Heart right ventricle (tissue), 16 donors: ENCODE measurements around the gene AGTR2. TPM values are rescaled to one million over a fixed set of nuclear protein-coding genes. Genes with fewer than 3 reads are reported as not detected.

Experiments used
- ATAC-seq, 8 donors: fragments of 200-7000 bp; cut with Tn5 transposase; one replicate each; pipeline ENCODE4 v1.9.1; 2020; ENCODE audit warnings: mild to moderate bottlenecking in 8 of 8, moderate library complexity in 8 of 8, moderate number of reproducible peaks in 1 of 8
- DNase-seq, 2 donors: peaks; one replicate each; pipeline ENCODE4 v3.0.0-alpha.2; 2020
- H3K27ac ChIP-seq, 10 donors: fragments of 200-600 bp; sonication (generic) in 2 of 10; one replicate each; pipeline versions ENCODE4 v1.5.0 to v1.8.0; 2020 to 2022; ENCODE audit warnings: mild to moderate bottlenecking in 3 of 10
- H3K27me3 ChIP-seq, 7 donors: fragments of 200-600 bp; one replicate each; pipeline ENCODE4 v1.8.0; 2021 to 2022; ENCODE audit warnings: mild to moderate bottlenecking in 2 of 7
- H3K36me3 ChIP-seq, 9 donors: fragments of 200-600 bp; sonication (generic) in 1 of 9; one replicate each; pipeline versions ENCODE4 v1.5.0 to v1.8.0; 2020 to 2022; ENCODE audit warnings: mild to moderate bottlenecking in 2 of 9
- H3K4me1 ChIP-seq, 9 donors: fragments of 200-600 bp; sonication (generic) in 1 of 9; one replicate each; pipeline versions ENCODE4 v1.5.0 to v1.8.0; 2020 to 2022; ENCODE audit warnings: mild to moderate bottlenecking in 4 of 9
- H3K4me3 ChIP-seq, 10 donors: fragments of 200-600 bp; sonication (generic) in 2 of 10; one replicate each; pipeline versions ENCODE4 v1.5.0 to v1.8.0; 2020 to 2022; ENCODE audit warnings: mild to moderate bottlenecking in 7 of 10, moderate library complexity in 2 of 10
- H3K9me3 ChIP-seq, 11 donors: fragments of 200-600 bp in 10 of 11; sonication (generic) in 2 of 11; one replicate each; pipeline versions ENCODE4 v1.5.0 to v1.8.0; 2013 to 2022; ENCODE audit warnings: mild to moderate bottlenecking in 2 of 11, control low read depth in 1 of 11, moderate library complexity in 1 of 11
- CTCF ChIP-seq, 9 donors: fragments of 200-600 bp; sonication (generic) in 2 of 9; IDR thresholded peaks; one replicate each; pipeline versions ENCODE4 v1.5.0 to v1.8.0; 2021 to 2022; ENCODE audit warnings: antibody characterized with exemption in 9 of 9, mild to moderate bottlenecking in 5 of 9, moderate library complexity in 1 of 9
- WGBS, 2 donors: extraction: QIAGEN DNeasy Blood & Tissue Kit; methylation state at CpG; one replicate each; pipeline ENCODE4 v1.1.7; 2013; ENCODE audit warnings: inconsistent platforms in 1 of 2; 5-methylcytosine and 5-hydroxymethylcytosine counted together
- intact Hi-C, 10 donors: fragments of 100-400 bp; cut with DNase I; formaldehyde crosslinking; loops; one replicate each; pipeline versions ENCODE4 v1.11.1 to v1.14.2; 2022
- polyA plus RNA-seq, 2 donors: library from polyadenylated mRNA; stranded (reverse); fragments of 200-250 nt; gene quantifications; one replicate each; pipeline ENCODE4 v1.2.3, GENCODE V29; 2013
- total RNA-seq, 10 donors: library from RNA; stranded (reverse); fragmentation: NEBNext Ultra II Directional in 3 of 10; extraction: Animal tissue kit (Norgen Biotek cat#: 25700) in 3 of 10; gene quantifications; one replicate each; pipeline versions ENCODE4 v1.2.1 to v1.2.4, GENCODE V29; 2021 to 2023
- donor health status: Arrhythmogenic right ventricular cardiomyopathy.
- donor health status: ischemic (EF 13 %, LVEDD 7.1; RV severe dilation, severe dysfunction).
- donor health status: healthy with polysubstance abuse.
- donor health status: DM: no; HTN: yes; CAD: no.
- donor health status: DM: no; HTN: no; CAD: no.
- donor health status: ischemic (EF 25% LVEDD 6.9; RV normal size, moderate dysfunction).
- donor health status: ischemic (EF 25% LVEDD 5.7; RV mildly dilated, moderate dysfunction).
- donor health status: healthy.
- donor health status: DM: yes; HTN: yes; CAD: no.
- donor health status: Ischemic cardiomyopathy.
- donor health status: ischemic (EF 35%, LVEDD 5.7; RV mildly dilated, moderate dysfunction).
- donor health status: nonischemic (EF 11% LVEDD 7.7; RV severe dilation, severe dysfunction).
- donor health status: DM: yes; HTN: yes; CAD: no.
- donor health status: PGD.
- donor health status: ischemic (EF 29% LVEDD 5.4; RV normal size, mild dysfunction).
- donor health status: nonischemic (EF 23%, LVEDD 6.1; RV moderate dilation, normal function).

Gene AGTR2
- total and polyA plus RNA-seq, 12 donors, result 0.03 to 0.71 (median 0.27) TPM; not detected in 6

- no peak overlapping the region for H3K27ac ChIP-seq
- H3K27me3 ChIP-seq, result no peaks in the 10 kb centered on the region
- intact Hi-C loops, result no loop called here
- peaks cover 0 to 4% (median 0%) of the 10 kb centered on the region in 11 donors for H3K9me3 ChIP-seq
- WGBS, 2 donors, result 79 to 89% methylated on average over 1 of the region's 1 CpG
- ATAC-seq, result no peak
- H3K36me3 ChIP-seq, result no peaks in the 10 kb centered on the region
- no peak for TF ChIP-seq CTCF (IDR thresholded peaks at IDR 0.05)
- no peaks in the 10 kb centered on the region for H3K4me1 ChIP-seq
- DNase-seq, result no peak
- no peak overlapping the region for H3K4me3 ChIP-seq
Observed at GRCh38 chrX:116181300-116181699, 10.8 kb downstream of the AGTR2 start.

GRCh38 chrX:116185163-116185562 lies 14.6 kb downstream of the AGTR2 start:
- intact Hi-C loops, result no loop called here
- no peaks in the 10 kb centered on the region for H3K36me3 ChIP-seq
- H3K9me3 ChIP-seq, result peaks cover 0 to 21% (median 0%) of the 10 kb centered on the region in 11 donors
- DNase-seq, result no peak
- no peaks in the 10 kb centered on the region for H3K27me3 ChIP-seq
- H3K4me1 ChIP-seq, result no peaks in the 10 kb centered on the region
- H3K27ac ChIP-seq, result no peak overlapping the region
- no peak for TF ChIP-seq CTCF (IDR thresholded peaks at IDR 0.05)
- no peak for ATAC-seq
- H3K4me3 ChIP-seq, result no peak overlapping the region

- Histone ChIP-seq H3K4me1 (no peaks in the 10 kb centered on the region), H3K4me3 (no peak overlapping the region), H3K27me3 (no peaks in the 10 kb centered on the region), H3K36me3 (no peaks in the 10 kb centered on the region), H3K9me3 (peaks cover 0 to 14% (median 0%) of the 10 kb centered on the region in 11 donors), H3K27ac (no peak overlapping the region)
- intact Hi-C loops, result no loop called here
- ATAC-seq (no peak), DNase-seq (no peak)
- TF ChIP-seq CTCF (IDR thresholded peaks at IDR 0.05), result no peak
Observed at GRCh38 chrX:116194649-116195048, 24.1 kb downstream of the AGTR2 start.

GRCh38 chrX:116198235-116198634 lies 27.7 kb downstream of the AGTR2 start:
- no peak for DNase-seq
- Histone ChIP-seq H3K9me3 (no peaks in the 10 kb centered on the region), H3K27me3 (peaks cover 0 to 3% (median 0%) of the 10 kb centered on the region in 7 donors), H3K27ac (no peak overlapping the region), H3K4me1 (no peaks in the 10 kb centered on the region), H3K36me3 (no peaks in the 10 kb centered on the region), H3K4me3 (no peak overlapping the region)
- no peak for ATAC-seq
- intact Hi-C loops, result no loop called here
- no peak for TF ChIP-seq CTCF (IDR thresholded peaks at IDR 0.05)
- WGBS, 2 donors, result 17 to 25% methylated on average over 3 of the region's 3 CpGs

GRCh38 chrX:116198810-116199209 lies 28.3 kb downstream of the AGTR2 start:
- intact Hi-C loops, result no loop called here
- no peak for TF ChIP-seq CTCF (IDR thresholded peaks at IDR 0.05)
- 57 to 58% methylated on average over 3 of the region's 3 CpGs for WGBS, 2 donors
- Histone ChIP-seq H3K4me1 (no peaks in the 10 kb centered on the region), H3K27me3 (peaks cover 0 to 8% (median 0%) of the 10 kb centered on the region in 7 donors), H3K9me3 (no peaks in the 10 kb centered on the region), H3K27ac (no peak overlapping the region), H3K4me3 (no peak overlapping the region), H3K36me3 (no peaks in the 10 kb centered on the region)
- ATAC-seq, result no peak
- no peak for DNase-seq
